OCI-LY7 (cell line): ENCODE measurements around the gene HBQ1. TPM values are rescaled to one million over a fixed set of nuclear protein-coding genes. Genes with fewer than 3 reads are reported as not detected.

Source experiments
- BruUV-seq: library from RNA; stranded (reverse); fragments of 400-500 nt; replicated peaks from 2 replicates; lab custom pipeline; 2021; lab: Mats Ljungman, UMichigan
- CTCF ChIA-PET: fragments of 300-600 bp; sonication (Branson Sonifier 250); formaldehyde crosslinking; loops from one replicate; lab custom pipeline; 2022; ENCODE audit warnings: antibody characterized with exemption; ENCODE audit not compliant: unreplicated experiment; lab: Charles Lee
- POLR2A ChIA-PET: fragments of 300-600 bp; sonication (Branson Sonifier 250); formaldehyde crosslinking; loops from one replicate; lab custom pipeline; 2022; ENCODE audit warnings: antibody characterized with exemption; lab: Charles Lee
- DNase-seq: peaks from one replicate; pipeline ENCODE4 v3.0.0-alpha.2; 2015; ENCODE audit warnings: low spot score
- H2AFZ ChIP-seq: fragments of 200-600 bp; sonication (generic), shearing (Covaris generic); 2 replicates; pipeline ENCODE4 v1.6.1; 2014; ENCODE audit warnings: mild to moderate bottlenecking, antibody characterized with exemption, low read length, moderate library complexity
- H3K27ac ChIP-seq: fragments of 200-600 bp; sonication (generic); 2 replicates; pipeline ENCODE4 v1.5.1; 2014; ENCODE audit warnings: mixed run types, low read depth, mild to moderate bottlenecking, moderate library complexity, low read length, inconsistent platforms; ENCODE audit not compliant: poor library complexity, severe bottlenecking
- H3K36me3 ChIP-seq: fragments of 200-600 bp; sonication (generic); 2 replicates; pipeline ENCODE4 v1.6.1; 2014; ENCODE audit warnings: mild to moderate bottlenecking, antibody characterized with exemption, low read length, moderate library complexity, mixed read lengths; ENCODE audit not compliant: insufficient read depth
- H3K4me1 ChIP-seq: fragments of 200-600 bp; sonication (generic); 2 replicates; pipeline ENCODE4 v1.5.1; 2014; ENCODE audit warnings: mild to moderate bottlenecking, low read length; ENCODE audit not compliant: insufficient read depth, poor library complexity, severe bottlenecking
- H3K4me2 ChIP-seq: fragments of 200-600 bp; sonication (generic); 2 replicates; pipeline ENCODE4 v1.6.1; 2014; ENCODE audit warnings: mild to moderate bottlenecking, low read length
- H3K4me3 ChIP-seq: fragments of 200-600 bp; sonication (generic); 2 replicates; pipeline ENCODE4 v1.5.1; 2014; ENCODE audit warnings: mild to moderate bottlenecking, low read depth, low read length; ENCODE audit not compliant: poor library complexity, severe bottlenecking
- H3K79me2 ChIP-seq: fragments of 200-600 bp; sonication (generic); 2 replicates; pipeline ENCODE4 v1.6.1; 2016; ENCODE audit warnings: low read depth, mild to moderate bottlenecking, low read length, moderate library complexity, mixed read lengths; ENCODE audit not compliant: insufficient read depth
- H3K9me2 ChIP-seq: fragments of 200-600 bp; sonication (generic); 2 replicates; pipeline ENCODE4 v1.6.1; 2016; ENCODE audit warnings: mild to moderate bottlenecking, low read length, mixed read lengths; ENCODE audit not compliant: insufficient read depth
- H3K9me3 ChIP-seq: fragments of 200-600 bp; sonication (generic); 2 replicates; pipeline ENCODE4 v1.6.1; 2014; ENCODE audit warnings: mild to moderate bottlenecking, mixed run types, low read length, mixed read lengths
- H4K20me1 ChIP-seq: fragments of 200-600 bp; sonication (generic); 2 replicates; pipeline ENCODE4 v1.6.1; 2014; ENCODE audit warnings: mild to moderate bottlenecking, antibody characterized with exemption, low read length, moderate library complexity, mixed read lengths; ENCODE audit not compliant: insufficient read depth
- EZH2phosphoT487 ChIP-seq: fragments of 200-600 bp; sonication (generic); IDR thresholded peaks from 2 replicates; pipeline ENCODE4 v1.6.1; 2018; ENCODE audit warnings: low read depth, borderline replicate concordance, mild to moderate bottlenecking, mixed run types, antibody characterized with exemption, low read length, moderate library complexity, mixed read lengths
- intact Hi-C: fragments of 100-400 bp; cut with micrococcal nuclease; formaldehyde crosslinking; loops from one replicate; pipeline ENCODE4 v1.10.0; 2022; ENCODE audit not compliant: unreplicated experiment
- total RNA-seq, 2 experiments: library from RNA; depleted of rRNA in 1 of 2; stranded (reverse); fragments of >200 nt in 1 of 2; shearing (Covaris generic) in 1 of 2; gene quantifications; 2 replicates each; pipeline ENCODE4 v1.2.3, GENCODE V29; 2014 to 2022
- TF ChIP-seq, protein P1 (sequence below): fragments of 200-600 bp; sonication (generic); conservative IDR thresholded peaks from 2 replicates; pipeline ENCODE4 v1.5.1; 2014; ENCODE audit warnings: mild to moderate bottlenecking, antibody characterized with exemption, low read length, moderate library complexity, mixed read lengths

The HBQ1 gene
- total RNA-seq, 2 experiments from 2014 or later, result not detected

DNA sequence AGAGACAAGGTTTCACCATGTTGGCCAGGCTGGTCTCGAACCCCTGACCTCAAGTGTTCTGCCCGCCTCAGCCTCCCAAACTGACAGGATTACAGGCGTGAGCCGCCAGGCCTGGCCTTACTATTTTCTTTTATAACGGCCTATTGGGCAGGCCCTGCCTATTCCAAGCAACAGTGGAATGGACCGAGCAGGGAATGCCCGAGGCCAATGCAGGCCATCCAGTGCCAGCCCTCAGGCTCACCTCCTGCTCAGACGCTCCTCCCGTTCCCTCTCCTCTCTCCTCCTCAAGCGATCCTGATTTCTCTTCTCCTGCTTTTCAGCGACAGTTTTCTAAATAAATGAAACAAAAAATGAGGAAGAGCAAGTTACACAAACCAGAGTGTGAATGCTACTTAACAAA is 12.4 kb downstream of the HBQ1 start:
- POLR2A ChIA-PET, result interaction anchor here (0.7 kb wide), 1 partner anchor 178 kb away, joined by 3 read pairs; the partner anchor contains the start of gene MRPL28
- CTCF ChIA-PET, result no interaction called here
- TF ChIP-seq EZH2phosphoT487, result no peak
- TF ChIP-seq, protein P1, sequence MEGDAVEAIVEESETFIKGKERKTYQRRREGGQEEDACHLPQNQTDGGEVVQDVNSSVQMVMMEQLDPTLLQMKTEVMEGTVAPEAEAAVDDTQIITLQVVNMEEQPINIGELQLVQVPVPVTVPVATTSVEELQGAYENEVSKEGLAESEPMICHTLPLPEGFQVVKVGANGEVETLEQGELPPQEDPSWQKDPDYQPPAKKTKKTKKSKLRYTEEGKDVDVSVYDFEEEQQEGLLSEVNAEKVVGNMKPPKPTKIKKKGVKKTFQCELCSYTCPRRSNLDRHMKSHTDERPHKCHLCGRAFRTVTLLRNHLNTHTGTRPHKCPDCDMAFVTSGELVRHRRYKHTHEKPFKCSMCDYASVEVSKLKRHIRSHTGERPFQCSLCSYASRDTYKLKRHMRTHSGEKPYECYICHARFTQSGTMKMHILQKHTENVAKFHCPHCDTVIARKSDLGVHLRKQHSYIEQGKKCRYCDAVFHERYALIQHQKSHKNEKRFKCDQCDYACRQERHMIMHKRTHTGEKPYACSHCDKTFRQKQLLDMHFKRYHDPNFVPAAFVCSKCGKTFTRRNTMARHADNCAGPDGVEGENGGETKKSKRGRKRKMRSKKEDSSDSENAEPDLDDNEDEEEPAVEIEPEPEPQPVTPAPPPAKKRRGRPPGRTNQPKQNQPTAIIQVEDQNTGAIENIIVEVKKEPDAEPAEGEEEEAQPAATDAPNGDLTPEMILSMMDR, result no peak
- no peak overlapping the region for H3K4me2 ChIP-seq
- H3K27ac ChIP-seq, result no peak overlapping the region
- no peak overlapping the region for H2AFZ ChIP-seq
- H3K9me2 ChIP-seq, result no peaks in the 10 kb centered on the region
- intact Hi-C loops, result no loop called here
- no peaks in the 10 kb centered on the region for H3K79me2 ChIP-seq
- no peaks in the 10 kb centered on the region for H4K20me1 ChIP-seq
- no peaks in the 10 kb centered on the region for H3K9me3 ChIP-seq
- no peak overlapping the region for H3K4me3 ChIP-seq
- DNase-seq, result no peak
- peaks cover 100% of the 10 kb centered on the region for H3K36me3 ChIP-seq
- no peaks in the 10 kb centered on the region for H3K4me1 ChIP-seq
- no TSS peak for BruUV-seq

DNA sequence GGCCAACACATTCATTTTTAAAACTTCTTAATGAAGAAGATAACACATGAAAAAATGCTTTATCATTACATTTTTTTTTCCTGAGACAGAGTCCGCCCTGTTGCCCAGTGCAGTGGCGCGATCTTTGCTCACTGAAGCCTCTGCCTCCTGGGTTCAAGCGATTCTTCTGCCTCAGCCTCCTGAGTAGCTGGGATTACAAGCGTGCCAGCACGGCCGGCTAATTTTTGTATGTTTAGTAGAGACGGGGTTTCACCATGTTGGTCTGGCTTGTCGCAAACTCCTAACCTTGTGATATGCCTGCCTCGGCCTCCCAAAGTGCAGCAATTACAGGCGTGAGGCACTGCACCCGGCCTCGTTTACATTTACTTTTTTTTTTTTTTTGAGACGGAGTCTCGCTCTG is 13.2 kb downstream of the HBQ1 start:
- H2AFZ ChIP-seq, result no peak overlapping the region
- no peak overlapping the region for H3K4me2 ChIP-seq
- no peak overlapping the region for H3K4me3 ChIP-seq
- H3K4me1 ChIP-seq, result no peaks in the 10 kb centered on the region
- POLR2A ChIA-PET, result no interaction called here
- TF ChIP-seq, protein P1, result no peak
- TF ChIP-seq EZH2phosphoT487, result no peak
- no peak overlapping the region for H3K27ac ChIP-seq
- no peaks in the 10 kb centered on the region for H3K9me2 ChIP-seq
- H3K36me3 ChIP-seq, result peaks cover 99% of the 10 kb centered on the region
- intact Hi-C loops, result no loop called here
- H3K79me2 ChIP-seq, result no peaks in the 10 kb centered on the region
- DNase-seq, result no peak
- H3K9me3 ChIP-seq, result no peaks in the 10 kb centered on the region
- BruUV-seq, result no TSS peak
- CTCF ChIA-PET, result no interaction called here
- H4K20me1 ChIP-seq, result no peaks in the 10 kb centered on the region

DNA sequence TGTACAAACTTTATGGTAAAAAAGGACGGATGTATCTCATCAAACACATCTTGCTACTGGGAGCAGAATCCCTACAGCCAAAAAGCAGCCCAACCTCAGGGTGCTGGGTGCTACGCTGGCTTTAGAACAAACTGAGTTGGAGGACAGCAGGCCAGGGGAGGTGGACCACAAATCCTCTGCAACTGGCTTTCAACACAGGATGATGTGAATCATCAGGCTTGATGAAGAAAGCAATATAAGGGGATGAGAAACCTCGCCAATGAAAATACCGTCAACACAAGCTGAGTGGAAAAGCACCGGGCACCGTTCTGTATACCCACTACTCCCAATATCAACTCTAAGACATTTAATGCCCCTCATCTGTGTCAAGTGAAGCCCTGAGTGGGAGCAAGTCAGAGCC is 14.3 kb downstream of the HBQ1 start:
- ChIA-PET CTCF (no interaction called here), POLR2A (interaction anchor here (0.6 kb wide), 1 partner anchor 9 kb away, joined by 3 read pairs; no protein-coding TSS in a partner anchor)
- no peak overlapping the region for H3K4me3 ChIP-seq
- H4K20me1 ChIP-seq, result no peaks in the 10 kb centered on the region
- H3K9me3 ChIP-seq, result no peaks in the 10 kb centered on the region
- BruUV-seq, result no TSS peak
- no peaks in the 10 kb centered on the region for H3K4me1 ChIP-seq
- no peak overlapping the region for H3K27ac ChIP-seq
- no peak overlapping the region for H3K4me2 ChIP-seq
- intact Hi-C loops, result no loop called here
- DNase-seq, result no peak
- H3K79me2 ChIP-seq, result no peaks in the 10 kb centered on the region
- no peaks in the 10 kb centered on the region for H3K9me2 ChIP-seq
- peaks cover 99% of the 10 kb centered on the region for H3K36me3 ChIP-seq
- TF ChIP-seq EZH2phosphoT487, result no peak
- TF ChIP-seq, protein P1, result no peak
- H2AFZ ChIP-seq, result no peak overlapping the region
